ENCODE results near the gene MAD1L1.

Gene MAD1L1

GRCh38 chr7:1993776-1994740, 238.7 kb downstream of the MAD1L1 start:
- DNase-seq = no peak

DNA sequence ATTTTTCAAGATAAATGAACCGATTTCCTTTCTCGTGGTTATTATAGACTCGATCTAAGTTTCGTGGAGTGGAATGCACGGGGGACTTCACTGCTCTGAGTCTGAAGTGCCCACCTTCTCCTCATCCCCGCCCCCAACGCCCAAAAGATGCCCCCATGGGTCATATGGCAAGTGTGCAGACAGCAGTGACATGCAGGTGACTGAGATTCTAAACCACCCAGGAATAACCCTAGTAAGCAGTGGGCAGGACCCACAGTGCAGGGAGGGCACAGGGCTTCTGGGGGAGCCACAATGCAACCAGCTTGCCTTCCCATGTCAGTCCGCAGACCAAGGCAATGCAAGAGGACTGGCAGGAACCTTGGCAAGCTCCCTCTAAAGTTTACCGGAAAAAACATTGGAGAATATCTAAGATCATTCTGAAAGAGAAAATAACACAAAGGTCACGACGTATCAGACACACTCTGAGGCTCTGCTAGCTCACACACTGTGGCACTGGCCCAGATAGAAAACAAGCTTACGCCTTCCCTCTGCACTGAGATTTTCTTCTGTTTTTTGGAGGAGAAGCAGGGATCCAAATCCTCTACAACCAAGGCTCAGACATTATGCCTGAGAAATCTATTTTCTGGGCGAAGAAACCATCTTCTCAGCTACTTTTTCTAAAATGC, 239.6 kb downstream of the MAD1L1 start:
- DNase-seq = no peak

DNA sequence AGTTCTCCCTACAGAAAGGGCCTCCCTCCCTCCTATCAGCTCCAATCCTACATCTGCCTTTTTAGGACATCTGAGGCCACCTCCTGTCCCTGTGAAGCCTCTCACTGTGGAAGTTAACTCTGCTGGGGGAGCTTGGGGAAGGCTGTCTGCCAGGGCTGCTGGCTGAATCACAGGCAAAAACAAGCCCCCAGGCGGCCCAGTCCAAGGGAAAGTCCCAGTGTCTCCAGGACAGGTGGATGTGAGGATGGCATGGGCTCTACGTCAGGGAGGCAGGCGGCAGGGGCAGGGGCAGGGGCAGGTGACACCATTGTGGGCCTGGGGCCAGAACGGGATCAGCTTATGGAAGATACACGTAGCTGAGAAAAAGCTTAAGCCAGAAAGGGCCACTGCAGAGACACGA, 240.2 kb downstream of the MAD1L1 start:
- no peak for DNase-seq

DNA sequence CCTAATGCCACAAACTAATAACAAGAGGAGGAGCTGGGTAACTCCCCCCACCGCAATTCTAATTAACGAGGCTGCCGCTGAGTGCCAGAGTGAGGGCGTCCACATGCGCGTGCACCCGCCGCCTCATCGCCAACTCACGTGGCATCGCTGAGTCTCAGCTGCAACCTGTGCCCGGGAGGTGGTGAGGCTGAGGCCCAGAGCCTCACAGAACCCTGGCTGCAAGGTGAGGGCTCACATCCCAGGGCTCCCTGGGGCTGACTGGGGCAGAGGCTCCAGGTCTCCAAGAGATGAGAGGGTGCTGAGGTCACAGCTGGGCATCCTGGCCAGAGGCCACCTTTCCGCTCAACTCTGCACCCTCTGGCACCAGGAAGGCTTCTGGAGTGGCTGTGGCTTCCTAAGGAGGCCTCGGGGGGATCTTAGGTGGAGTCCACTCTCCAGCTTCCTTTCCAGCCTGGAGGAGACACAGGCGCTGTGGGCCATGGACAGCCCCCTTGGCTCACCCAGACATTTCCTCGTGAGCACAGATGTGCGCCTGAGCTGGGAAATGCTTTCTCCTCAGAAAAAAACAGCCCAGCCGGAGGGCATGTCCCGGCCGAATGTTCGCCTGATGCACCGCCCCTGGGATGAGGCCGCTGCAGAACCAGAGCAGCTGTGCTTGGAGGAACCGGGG, 242.6 kb downstream of the MAD1L1 start:
- DNase-seq = no peak

- DNase-seq = no peak
These were observed 243.5 kb downstream of the MAD1L1 start for GRCh38 chr7:1989049-1989860.

DNA sequence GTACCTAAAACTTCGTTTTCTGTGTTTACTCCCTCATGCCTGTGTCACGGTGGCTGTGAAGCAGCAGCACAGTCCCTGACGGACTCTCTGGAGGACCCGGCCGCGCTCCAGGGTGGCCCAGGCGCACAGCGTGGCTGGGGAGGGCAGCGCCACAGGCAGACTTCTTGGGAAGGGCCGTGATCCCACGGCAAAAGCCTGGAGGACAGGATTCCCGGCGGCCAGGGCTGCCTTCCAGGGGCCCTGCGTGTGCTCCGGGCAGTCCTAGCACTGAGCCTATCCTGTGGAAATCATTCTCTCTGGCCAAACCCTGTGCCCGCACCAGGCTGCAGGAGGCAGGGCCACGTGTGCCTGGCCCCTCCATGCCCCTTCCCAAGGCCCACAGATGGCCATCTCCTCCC, 244.2 kb downstream of the MAD1L1 start:
- no peak for DNase-seq

DNA sequence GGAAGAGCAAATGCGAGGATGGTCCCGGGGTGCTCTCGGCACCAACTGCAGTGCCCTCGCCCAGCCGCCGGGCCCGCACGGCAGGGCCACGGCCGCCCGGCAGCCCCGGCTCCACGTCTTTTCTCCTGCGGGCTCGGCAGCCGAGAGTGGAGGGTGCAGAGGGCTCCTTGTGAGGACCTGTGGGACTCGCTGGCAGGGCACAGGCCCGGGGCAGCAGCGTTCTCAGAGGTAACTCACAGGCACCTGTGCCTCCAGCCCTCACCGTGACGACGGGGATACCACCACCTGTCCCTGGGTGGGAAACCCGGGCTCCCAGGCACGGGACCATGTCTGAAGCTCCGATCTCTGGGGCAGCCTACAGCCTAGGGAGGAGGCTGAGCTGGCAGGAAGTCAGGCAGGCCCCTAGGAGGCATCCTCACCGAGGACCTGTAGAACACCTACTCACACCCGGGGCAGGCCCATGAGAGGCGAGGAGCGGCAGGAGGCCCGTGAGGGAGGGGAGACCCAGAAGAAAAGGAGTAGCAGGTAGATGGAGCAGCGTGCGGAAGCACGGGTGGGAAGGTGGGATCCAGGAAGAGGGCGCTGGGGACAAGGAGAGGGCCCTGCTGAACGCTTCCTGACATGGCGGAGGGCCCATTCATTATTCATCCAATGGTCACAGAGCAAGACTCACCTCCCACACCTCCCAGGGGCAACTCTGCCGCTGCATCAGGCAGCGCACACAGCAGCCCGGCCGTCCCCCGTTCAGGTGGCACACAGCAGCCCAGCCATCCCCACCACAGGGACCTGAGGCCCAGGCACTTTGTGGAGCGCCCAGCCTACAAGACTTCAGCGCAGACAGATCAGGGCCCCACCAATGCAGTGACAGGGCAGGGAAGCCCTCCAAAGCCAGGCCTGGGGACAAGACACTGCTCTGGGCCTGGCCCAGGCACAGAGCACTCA, 244.9 kb downstream of the MAD1L1 start:
- no peak for DNase-seq

- no peak for DNase-seq
These were observed 245.6 kb downstream of the MAD1L1 start for GRCh38 chr7:1987084-1987535.

DNA sequence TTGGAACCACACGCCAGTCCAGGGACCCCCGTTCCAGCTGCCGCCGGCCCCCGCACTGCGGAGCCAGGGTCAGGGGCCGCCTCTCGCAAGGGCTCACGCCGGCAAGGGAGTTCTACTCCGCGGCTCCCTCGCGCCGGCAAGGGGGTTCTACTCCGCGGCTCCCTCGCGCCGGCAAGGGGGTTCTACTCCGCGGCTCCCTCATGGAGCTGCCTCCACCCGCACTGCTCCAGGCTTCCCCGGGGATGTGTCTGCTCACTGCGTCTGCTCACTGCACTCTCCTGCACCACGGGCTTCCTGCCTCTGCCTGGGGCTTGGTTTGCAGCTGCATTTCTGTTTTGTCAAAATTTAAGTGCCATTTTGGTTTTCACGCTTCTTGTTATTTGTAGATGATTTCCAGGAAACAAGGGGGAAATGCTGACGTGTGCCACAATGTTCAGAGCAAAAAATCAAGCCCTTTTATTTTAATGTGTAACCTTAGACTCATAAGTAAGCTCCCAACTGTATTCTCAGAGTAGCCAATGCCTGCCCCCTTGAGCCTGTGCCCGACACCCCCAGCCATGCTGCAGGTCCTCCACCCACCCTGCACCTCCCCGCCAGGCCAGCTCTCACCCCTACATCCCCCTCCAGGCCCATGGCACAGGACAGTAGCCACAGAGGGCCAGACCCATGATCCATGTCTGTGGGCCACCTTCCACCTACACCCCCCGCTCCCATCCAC, 246.2 kb downstream of the MAD1L1 start:
- DNase-seq = peak; percentile 61 to 71

DNA sequence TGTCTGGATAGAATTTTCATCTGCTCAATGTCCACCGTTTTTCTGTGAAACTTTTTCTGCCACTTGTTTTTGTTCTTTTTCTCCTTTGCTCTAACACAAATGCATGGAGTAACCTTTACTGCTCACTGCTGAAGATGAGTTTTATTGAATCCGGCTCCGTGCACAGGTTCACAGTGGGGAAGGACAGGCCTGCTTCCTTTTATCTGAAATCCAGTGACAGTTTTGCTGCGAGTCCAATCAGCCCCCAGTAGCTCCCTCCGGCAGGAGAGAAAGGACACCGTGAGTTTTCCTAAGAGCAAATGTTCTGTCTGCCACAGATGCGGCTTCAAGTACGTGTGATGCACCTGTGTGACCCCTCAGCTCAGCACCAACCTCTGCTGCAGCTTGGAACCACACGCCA, 246.8 kb downstream of the MAD1L1 start:
- DNase-seq = no peak

- DNase-seq = no peak
These were observed 247.7 kb downstream of the MAD1L1 start for GRCh38 chr7:1985042-1985441.

DNA sequence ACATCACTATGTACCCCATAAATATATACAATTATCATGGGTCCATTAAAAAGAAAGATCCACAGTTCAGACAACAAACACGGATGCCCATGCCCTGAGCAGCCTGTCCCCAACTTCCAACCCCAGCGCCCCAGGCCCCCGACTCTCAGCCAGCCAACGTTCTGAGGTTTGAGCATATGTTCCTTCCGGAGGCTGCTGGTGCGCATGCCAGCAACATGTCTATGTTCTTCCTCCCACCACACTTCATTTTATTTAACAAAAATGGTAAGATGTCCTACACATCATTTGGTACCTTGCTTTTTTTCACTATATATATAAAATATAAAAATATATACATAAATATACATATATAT, 250.9 kb downstream of the MAD1L1 start:
- no peak for DNase-seq

DNA sequence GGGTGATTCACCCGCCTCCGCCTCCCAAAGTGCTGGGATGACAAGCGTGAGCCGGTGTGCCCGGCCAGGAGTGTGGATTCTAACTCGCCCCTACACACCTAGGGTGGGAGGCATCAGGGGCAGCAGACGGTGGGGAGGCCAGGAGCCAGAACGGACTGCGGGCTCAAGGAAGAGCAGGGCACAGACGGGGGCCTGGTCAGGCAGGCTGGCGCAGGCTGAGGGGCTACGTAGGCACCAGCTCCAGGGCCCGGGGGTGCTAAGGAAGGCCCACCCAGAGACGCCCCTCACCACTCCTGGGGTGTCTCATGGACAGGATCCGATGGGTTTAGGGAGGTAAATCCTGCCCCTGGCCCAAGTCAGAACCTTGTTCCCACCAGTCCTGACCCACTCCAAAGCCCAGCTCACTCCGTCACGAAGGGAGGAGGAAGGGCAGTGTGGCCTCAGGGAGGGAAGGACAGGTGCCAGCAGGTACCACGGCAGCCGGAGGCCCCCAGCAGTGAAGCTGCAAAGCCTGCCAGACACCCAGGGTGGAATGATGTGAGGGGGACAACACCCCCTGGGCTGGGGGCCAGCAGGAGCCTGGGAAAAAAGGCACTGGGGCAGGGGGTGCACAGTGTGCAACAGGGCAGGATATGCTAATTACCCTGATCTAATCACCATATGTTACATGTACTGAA, 251.4 kb downstream of the MAD1L1 start:
- no peak for DNase-seq

GRCh38 chr7:1979591-1980560, 252.9 kb downstream of the MAD1L1 start:
- peak in 1 of 2 donors; percentile 81 for DNase-seq

GRCh38 chr7:1978656-1979590, 253.8 kb downstream of the MAD1L1 start:
- no peak for DNase-seq

DNA sequence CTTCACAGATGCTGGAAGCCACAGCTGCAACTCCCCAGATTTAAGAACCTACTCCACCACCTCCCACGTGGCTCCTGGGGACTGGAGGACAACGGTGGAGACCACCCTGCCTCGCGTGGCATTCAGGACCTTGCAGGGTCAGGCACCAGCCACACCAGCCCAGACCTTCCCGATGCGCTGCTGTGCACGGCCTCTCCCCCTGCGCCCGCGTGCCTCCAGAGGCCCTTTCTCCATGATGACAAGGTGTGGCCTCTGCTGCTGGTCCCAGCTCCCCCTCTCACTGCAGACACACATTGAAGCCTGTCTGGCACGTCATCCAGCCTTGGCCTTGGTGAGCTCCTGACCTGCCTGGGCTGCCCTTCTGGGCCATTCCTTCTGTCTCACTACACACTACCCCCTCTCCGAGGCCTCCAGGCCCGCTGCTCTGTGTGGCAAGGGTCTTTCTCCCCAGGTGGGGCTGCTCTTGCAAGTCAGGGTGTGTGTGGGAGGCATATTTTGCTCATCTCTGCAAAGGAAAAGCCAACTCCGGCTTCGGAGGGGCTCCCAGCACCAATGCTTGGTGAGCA, 254.8 kb downstream of the MAD1L1 start:
- no peak for DNase-seq

Data from CD4-positive, alpha-beta T cell treated with Interleukin-4 for 1 hour (primary cell).